T47D (cell line): ENCODE results near the gene PAK6.

Source experiments
- DNase-seq, 2 experiments: peaks; one replicate each; pipeline versions ENCODE4 v3.0.0 to v3.0.0-alpha.2; 2011 to 2012; ENCODE audit warnings: low read depth in 1 of 2, low spot score in 1 of 2
- JUND ChIP-seq: IDR thresholded peaks from 2 replicates; pipeline ENCODE4 v1.6.1; 2012; ENCODE audit warnings: low read depth
- in situ Hi-C: cut with HindIII; loops from 2 replicates; pipeline ENCODE4 v1.10.0; 2016; ENCODE audit warnings: low sequenced_read_pairs, low pct_unique_long_range_greater_than_20kb

Gene PAK6

GRCh38 chr15:40286794-40287193 is 47.9 kb downstream of the PAK6 start:
- TF ChIP-seq JUND: no peak
- in situ Hi-C loops: no loop called here
- DNase-seq: no peak

DNA sequence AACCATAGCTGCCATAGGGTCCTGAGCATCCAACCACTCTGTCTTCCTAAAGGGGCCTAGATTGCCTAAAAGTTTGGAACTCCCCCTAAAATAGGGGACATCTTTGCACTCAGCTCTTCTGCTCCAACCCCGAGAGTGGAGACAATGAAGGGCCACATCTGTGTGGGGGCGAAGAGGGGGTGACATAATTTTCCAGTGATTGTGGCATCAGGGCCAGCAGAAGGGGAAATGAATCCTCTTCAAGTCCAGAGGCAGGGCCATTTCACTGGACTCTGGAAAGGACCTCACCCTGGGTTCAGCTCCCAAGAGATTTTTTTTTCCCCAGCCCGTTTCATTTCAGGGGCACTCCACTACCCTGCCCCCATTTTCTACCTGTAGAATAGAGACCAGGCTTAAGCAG is 48.6 kb downstream of the PAK6 start:
- no peak for DNase-seq
- no peak for TF ChIP-seq JUND
- in situ Hi-C loops: no loop called here

DNA sequence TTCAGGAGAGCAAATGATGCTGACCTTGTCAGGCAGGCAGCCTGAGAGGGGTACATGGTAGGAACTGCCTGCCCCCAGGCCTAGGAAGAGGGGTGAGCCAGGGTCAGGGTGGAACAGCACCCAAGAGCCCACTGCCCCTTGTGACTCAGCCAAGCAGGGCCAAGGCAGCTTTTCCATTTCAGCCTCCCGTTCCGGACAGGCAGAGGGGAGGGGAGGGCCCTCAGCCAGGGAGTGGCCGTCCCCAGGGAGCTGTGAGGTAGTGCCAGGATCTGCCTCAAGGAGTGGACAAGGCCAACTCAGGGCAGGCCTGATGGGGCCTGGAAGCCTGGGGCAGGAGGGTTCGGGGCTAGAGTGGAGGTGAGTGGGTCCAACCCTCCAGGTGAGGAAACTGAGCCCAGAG is 49.1 kb downstream of the PAK6 start:
- no peak for TF ChIP-seq JUND
- no peak for DNase-seq
- in situ Hi-C loops: no loop called here

GRCh38 chr15:40289140-40289775 is 50.4 kb downstream of the PAK6 start:
- DNase-seq: peak in 1 of 2 experiments; percentile 49
- no peak for TF ChIP-seq JUND
- in situ Hi-C loops: no loop called here

- in situ Hi-C loops: no loop called here
- TF ChIP-seq JUND: no peak
- DNase-seq: no peak
These were observed 51.7 kb downstream of the PAK6 start for GRCh38 chr15:40290545-40290917.

GRCh38 chr15:40290918-40291574 is 52.2 kb downstream of the PAK6 start:
- TF ChIP-seq JUND: no peak
- peak; percentile 69 to 73 for DNase-seq
- in situ Hi-C loops: no loop called here

- no peak for DNase-seq
- no peak for TF ChIP-seq JUND
- in situ Hi-C loops: no loop called here
These were observed 53.4 kb downstream of the PAK6 start for GRCh38 chr15:40292246-40292645.

DNA sequence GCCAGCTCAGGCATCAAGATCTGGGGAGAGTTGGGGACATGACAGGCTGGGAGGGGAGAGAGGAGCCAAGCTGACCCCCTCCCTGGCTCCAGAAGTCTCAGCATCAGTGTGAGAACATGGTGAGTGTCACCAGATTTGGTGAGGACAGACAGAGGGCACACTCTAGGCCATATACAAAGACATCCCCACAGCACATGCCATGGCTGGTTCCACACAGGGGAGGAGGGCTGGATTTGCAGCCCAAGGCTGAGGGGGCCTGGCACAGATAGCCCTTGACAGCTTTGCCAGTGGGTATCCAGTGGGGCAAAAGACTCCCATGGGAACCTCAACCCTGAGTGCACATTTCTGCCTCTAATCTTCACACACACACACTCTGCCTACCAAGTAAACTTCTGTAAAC is 54.1 kb downstream of the PAK6 start:
- DNase-seq: no peak
- in situ Hi-C loops: no loop called here
- TF ChIP-seq JUND: no peak

- no peak for TF ChIP-seq JUND
- in situ Hi-C loops: no loop called here
- DNase-seq: no peak
These were observed 55.3 kb downstream of the PAK6 start for GRCh38 chr15:40293905-40294895.

- DNase-seq: no peak
- in situ Hi-C loops: no loop called here
- TF ChIP-seq JUND: no peak
These were observed 56.4 kb downstream of the PAK6 start for GRCh38 chr15:40295297-40295696.

- DNase-seq: no peak
- TF ChIP-seq JUND: no peak
- in situ Hi-C loops: no loop called here
These were observed 57.2 kb downstream of the PAK6 start for GRCh38 chr15:40295877-40296560.

GRCh38 chr15:40296561-40297230 is 57.8 kb downstream of the PAK6 start:
- no peak for TF ChIP-seq JUND
- in situ Hi-C loops: no loop called here
- no peak for DNase-seq
